ENCODE data around the gene NIT1. TPM values are rescaled to one million over a fixed set of nuclear protein-coding genes. Genes with fewer than 3 reads are reported as not detected.

The NIT1 gene
- total and polyA plus RNA-seq, 8 donors, result 38.7 to 44.6 (median 41.2) TPM

DNA sequence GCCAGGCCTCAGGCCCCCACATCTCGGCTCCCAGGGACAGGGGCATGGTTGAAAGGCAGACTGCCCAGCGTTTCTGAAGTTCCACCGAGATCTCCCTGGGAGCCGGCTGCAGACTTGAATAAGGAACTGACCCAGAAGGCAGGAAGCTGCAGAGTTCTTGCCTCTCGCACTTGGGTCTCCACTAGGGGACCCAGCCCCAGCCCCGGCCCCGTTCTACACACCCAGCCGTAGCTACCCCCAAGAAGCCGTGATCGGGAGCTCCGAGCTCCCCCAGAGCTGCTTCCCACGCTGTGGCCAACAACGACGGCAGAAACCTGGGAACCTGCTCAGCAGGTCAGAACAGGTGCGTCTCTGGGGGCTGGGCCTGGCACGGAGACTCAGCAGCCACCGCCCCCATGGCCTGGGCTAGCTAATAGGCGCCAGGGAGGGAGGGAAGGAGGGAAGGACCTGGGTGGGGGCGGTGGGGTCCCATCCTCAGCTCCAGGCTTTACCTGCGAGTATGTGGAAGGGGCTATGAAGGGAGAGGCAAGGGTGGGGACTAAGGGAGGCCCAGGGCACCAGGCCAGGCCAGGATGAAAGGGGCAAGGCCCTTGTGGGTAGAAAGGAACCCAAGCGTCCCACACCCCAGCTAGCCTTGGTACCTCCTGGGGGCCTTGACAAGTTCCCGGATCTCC is 28.5 kb upstream of the NIT1 start, which contains the start of gene NECTIN4:
Gene NECTIN4 (minus strand): TSS at position 308 of the 674 bp plus-strand sequence. CDS start 262 bp downstream, at position 46.
- intact Hi-C loops (cut with DNase I), result no loop called here
- Histone ChIP-seq H3K27ac (peak within 1 kb of the TSS; percentile 44 to 50), H3K4me3 (peak within 1 kb of the TSS; percentile 9 to 40), H3K36me3 (no peaks in the 10 kb centered on the region), H3K27me3 (no peaks in the 10 kb centered on the region), H3K4me1 (peaks cover 0 to 18% of the 10 kb centered on the region in 2 donors), H3K9me3 (no peaks in the 10 kb centered on the region)
- peak; percentile 89 for ATAC-seq
- DNase-seq, result peak in 3 of 4 donors; percentile 74 to 85 (median 85)
- TF ChIP-seq, protein P1, sequence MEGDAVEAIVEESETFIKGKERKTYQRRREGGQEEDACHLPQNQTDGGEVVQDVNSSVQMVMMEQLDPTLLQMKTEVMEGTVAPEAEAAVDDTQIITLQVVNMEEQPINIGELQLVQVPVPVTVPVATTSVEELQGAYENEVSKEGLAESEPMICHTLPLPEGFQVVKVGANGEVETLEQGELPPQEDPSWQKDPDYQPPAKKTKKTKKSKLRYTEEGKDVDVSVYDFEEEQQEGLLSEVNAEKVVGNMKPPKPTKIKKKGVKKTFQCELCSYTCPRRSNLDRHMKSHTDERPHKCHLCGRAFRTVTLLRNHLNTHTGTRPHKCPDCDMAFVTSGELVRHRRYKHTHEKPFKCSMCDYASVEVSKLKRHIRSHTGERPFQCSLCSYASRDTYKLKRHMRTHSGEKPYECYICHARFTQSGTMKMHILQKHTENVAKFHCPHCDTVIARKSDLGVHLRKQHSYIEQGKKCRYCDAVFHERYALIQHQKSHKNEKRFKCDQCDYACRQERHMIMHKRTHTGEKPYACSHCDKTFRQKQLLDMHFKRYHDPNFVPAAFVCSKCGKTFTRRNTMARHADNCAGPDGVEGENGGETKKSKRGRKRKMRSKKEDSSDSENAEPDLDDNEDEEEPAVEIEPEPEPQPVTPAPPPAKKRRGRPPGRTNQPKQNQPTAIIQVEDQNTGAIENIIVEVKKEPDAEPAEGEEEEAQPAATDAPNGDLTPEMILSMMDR (IDR thresholded peaks at IDR 0.05), result no peak

DNA sequence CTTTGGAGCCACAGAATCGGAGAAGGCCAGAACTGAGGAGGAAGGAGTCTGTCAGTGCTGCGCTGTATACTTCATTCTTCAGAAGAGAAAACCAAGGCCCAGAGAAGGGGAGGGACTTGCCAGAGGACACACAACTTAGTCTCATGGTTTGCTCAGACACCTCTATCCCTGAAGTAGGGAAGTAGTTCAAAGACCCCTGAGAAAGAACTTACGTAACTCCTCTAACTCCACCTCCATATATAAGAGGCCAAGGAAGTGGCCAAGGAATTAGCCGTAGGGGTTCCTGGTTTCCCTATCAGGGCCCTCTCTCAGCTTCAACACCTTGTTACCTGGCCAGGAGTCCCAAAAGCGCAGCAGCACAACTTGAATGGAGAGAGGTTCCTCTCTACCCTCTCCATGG is 28.0 kb upstream of the NIT1 start:
- H3K27me3 ChIP-seq, result no peaks in the 10 kb centered on the region
- H3K36me3 ChIP-seq, result no peaks in the 10 kb centered on the region
- ATAC-seq, result peak; percentile 1
- TF ChIP-seq, protein P1 (IDR thresholded peaks at IDR 0.05), result no peak
- peak overlapping the region in 1 of 2 donors; percentile 50 for H3K27ac ChIP-seq
- H3K9me3 ChIP-seq, result no peaks in the 10 kb centered on the region
- intact Hi-C loops (cut with DNase I), result no loop called here
- DNase-seq, result no peak
- peaks cover 0 to 14% of the 10 kb centered on the region in 2 donors for H3K4me1 ChIP-seq
- H3K4me3 ChIP-seq, result no peak overlapping the region

DNA sequence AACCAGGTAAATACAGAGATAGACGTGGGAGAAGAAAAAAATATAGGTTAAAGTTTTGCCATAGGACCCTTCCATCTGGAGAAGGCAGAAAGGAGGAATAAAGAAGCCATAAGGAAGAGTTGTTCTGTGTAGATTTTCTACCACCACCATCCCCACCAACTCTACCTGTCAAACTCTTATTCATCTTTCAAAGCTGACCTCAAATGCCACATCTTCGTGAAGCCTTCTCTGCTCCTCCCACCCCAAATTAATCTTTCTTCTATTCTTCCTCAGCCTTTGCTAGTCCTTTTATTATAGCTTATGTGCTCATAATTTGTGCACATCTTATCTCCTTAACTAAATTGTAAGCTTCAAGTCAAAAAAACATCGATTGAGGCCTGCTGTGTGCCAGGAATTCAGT is 27.3 kb upstream of the NIT1 start:
- Histone ChIP-seq H3K4me1 (peaks cover 0 to 14% of the 10 kb centered on the region in 2 donors), H3K4me3 (no peak overlapping the region), H3K36me3 (no peaks in the 10 kb centered on the region), H3K27ac (no peak overlapping the region), H3K27me3 (no peaks in the 10 kb centered on the region), H3K9me3 (no peaks in the 10 kb centered on the region)
- intact Hi-C loops (cut with DNase I), result no loop called here
- DNase-seq, result no peak
- no peak for ATAC-seq
- TF ChIP-seq, protein P1 (IDR thresholded peaks at IDR 0.05), result no peak

DNA sequence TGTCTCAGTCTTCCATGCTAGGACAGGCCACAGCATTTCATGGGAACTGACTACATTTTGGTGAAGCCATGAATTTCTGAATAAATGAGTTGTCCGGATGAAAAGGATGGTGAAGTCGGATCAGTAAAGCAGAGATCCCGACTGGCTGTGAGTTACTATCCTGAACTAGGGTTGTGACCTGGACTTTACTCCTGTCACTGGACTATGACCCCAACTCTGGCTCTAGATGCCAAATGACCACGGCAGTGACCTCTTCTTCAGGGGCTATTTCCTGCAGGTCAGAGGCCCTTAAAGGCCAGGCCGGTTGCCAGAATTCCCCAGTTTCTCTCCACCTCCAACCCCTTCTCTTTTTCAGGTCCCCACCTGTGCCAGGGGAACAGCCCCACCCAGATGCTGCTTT is 26.8 kb upstream of the NIT1 start:
- H3K4me1 ChIP-seq, result peaks cover 0 to 17% of the 10 kb centered on the region in 2 donors
- TF ChIP-seq, protein P1 (IDR thresholded peaks at IDR 0.05), result no peak
- no peaks in the 10 kb centered on the region for H3K27me3 ChIP-seq
- intact Hi-C loops (cut with DNase I), result no loop called here
- H3K9me3 ChIP-seq, result no peaks in the 10 kb centered on the region
- DNase-seq, result no peak
- ATAC-seq, result no peak
- H3K36me3 ChIP-seq, result no peaks in the 10 kb centered on the region
- H3K4me3 ChIP-seq, result no peak overlapping the region
- no peak overlapping the region for H3K27ac ChIP-seq

DNA sequence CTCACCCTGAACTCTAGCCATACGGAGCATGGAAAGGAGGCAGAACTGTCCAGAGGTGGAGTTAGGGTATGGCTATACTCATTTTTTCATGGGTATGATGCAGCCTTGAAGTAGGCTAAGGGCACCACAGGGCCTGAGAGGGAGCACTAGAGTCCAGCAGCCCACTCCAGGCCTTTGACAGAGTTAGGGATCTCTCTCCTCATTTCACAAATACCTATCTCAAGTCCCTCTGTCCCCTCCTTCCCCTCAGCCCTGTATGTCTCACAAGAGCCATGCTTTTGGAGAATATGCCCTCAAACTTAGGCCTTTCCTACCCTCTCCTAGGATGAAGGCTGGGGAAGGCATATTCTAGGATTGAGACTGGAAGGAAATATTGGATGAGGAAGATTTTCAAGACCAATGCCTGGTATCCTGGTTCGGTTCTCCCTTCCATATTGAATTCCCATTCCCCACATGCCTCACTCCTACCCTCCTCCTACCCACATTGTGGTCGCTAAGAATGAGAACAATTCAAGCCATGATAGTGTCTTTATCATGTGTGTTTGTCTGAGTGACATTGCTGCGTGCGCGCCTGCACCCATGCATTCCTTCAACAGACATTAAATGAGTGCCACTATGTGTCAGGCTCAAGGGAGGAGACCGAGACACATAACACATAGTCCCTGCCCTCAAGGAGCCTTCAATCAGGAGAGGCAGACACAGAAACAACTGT is 26.0 kb upstream of the NIT1 start:
- TF ChIP-seq, protein P1 (IDR thresholded peaks at IDR 0.05), result no peak
- DNase-seq, result no peak
- H3K4me1 ChIP-seq, result peaks cover 3 to 25% of the 10 kb centered on the region in 2 donors
- H3K27ac ChIP-seq, result no peak overlapping the region
- no peaks in the 10 kb centered on the region for H3K27me3 ChIP-seq
- H3K4me3 ChIP-seq, result no peak overlapping the region
- intact Hi-C loops (cut with DNase I), result no loop called here
- no peak for ATAC-seq
- H3K9me3 ChIP-seq, result no peaks in the 10 kb centered on the region
- H3K36me3 ChIP-seq, result no peaks in the 10 kb centered on the region
